A549 treated with DMSO at 1 μM for 4 hours (cell line): ENCODE measurements around the gene OR6C2. TPM values are rescaled to one million over a fixed set of nuclear protein-coding genes. Genes with fewer than 3 reads are reported as not detected.

Experiments used
- total RNA-seq: library from RNA; stranded (reverse); fragments of 200-300 nt; extraction: Qiagen RNA extraction; gene quantifications from 5 replicates; pipeline ENCODE4 v1.2.3, GENCODE V29; 2022; ENCODE audit warnings: low read depth

The OR6C2 gene
- total RNA-seq = not detected in 5 replicates

GRCh38 chr12:55443776-55444175 is at the start of gene OR6C2:
Gene OR6C2 (plus strand): TSS chr12:55444076. CDS start chr12:55452214, 8,138 bp downstream.

GRCh38 chr12:55400229-55400628 is 43.6 kb upstream of the OR6C2 start, which contains the start of gene OR6C65:
Gene OR6C65 (plus strand): TSS chr12:55400529. CDS start chr12:55400529, 0 bp downstream.

GRCh38 chr12:55425954-55426353 is 17.9 kb upstream of the OR6C2 start, which contains the start of gene OR6C76:
Gene OR6C76 (plus strand): TSS chr12:55426254. CDS start chr12:55426254, 0 bp downstream.

GRCh38 chr12:55470088-55470829 is 26.4 kb downstream of the OR6C2 start, which contains the start of gene OR6C70:
Gene OR6C70 (minus strand): TSS chr12:55470138. CDS start chr12:55470138, 0 bp downstream.

GRCh38 chr12:55492078-55492477 is 48.2 kb downstream of the OR6C2 start, which contains the start of gene OR6C68:
Gene OR6C68 (plus strand): TSS chr12:55492378. CDS start chr12:55492378, 0 bp downstream.

Other genes with a start within 250 kb of the OR6C2 start
- not detected in 5 replicates for gene OR10A7, start 223.1 kb upstream of the OR6C2 start, total RNA-seq
- gene OR6C74, start 199.5 kb upstream of the OR6C2 start, total RNA-seq = not detected in 5 replicates
- gene OR6C6, start 147.5 kb upstream of the OR6C2 start, total RNA-seq = not detected in 5 replicates
- gene OR6C1, start 129.7 kb upstream of the OR6C2 start, total RNA-seq = not detected in 5 replicates
- gene OR6C3, start 113.3 kb upstream of the OR6C2 start, total RNA-seq = not detected in 5 replicates
- not detected in 5 replicates for gene OR6C75, start 81.1 kb upstream of the OR6C2 start, total RNA-seq
- gene OR6C65, start 43.5 kb upstream of the OR6C2 start, total RNA-seq = not detected in 5 replicates
- gene OR6C76, start 17.8 kb upstream of the OR6C2 start, total RNA-seq = not detected in 5 replicates
- not detected in 5 replicates for gene OR6C70, start 26.1 kb downstream of the OR6C2 start, total RNA-seq
- not detected in 5 replicates for gene OR6C68, start 48.3 kb downstream of the OR6C2 start, total RNA-seq
- not detected in 5 replicates for gene OR6C4, start 105.5 kb downstream of the OR6C2 start, total RNA-seq
- gene OR2AP1, start 128.4 kb downstream of the OR6C2 start, total RNA-seq = not detected in 5 replicates
- not detected in 5 replicates for gene OR10P1, start 192.8 kb downstream of the OR6C2 start, total RNA-seq